GM12878 (cell line): ENCODE measurements around the gene SENP3. TPM values are rescaled to one million over a fixed set of nuclear protein-coding genes. Genes with fewer than 3 reads are reported as not detected.

ENCODE experiments used
- EED ChIP-seq: sonication (generic); IDR thresholded peaks from 2 replicates; pipeline ENCODE4 v1.6.1; 2016; ENCODE audit warnings: antibody characterized with exemption, low read depth
- EP300 ChIP-seq, 2 experiments: fragments of 150-350 bp in 1 of 2; IDR thresholded peaks; 2 replicates each; pipeline ENCODE4 v1.6.1; 2011 to 2012; ENCODE audit warnings: low read depth in 2 of 2, low read length in 2 of 2, borderline replicate concordance in 1 of 2, improper control_type of control experiment in 1 of 2, inconsistent platforms in 1 of 2; ENCODE audit not compliant: control insufficient read depth in 1 of 2
- KLF5 ChIP-seq: fragments of 450-650 bp; IDR thresholded peaks from 2 replicates; pipeline ENCODE4 v1.6.1; 2014; ENCODE audit warnings: mild to moderate bottlenecking; ENCODE audit not compliant: partially characterized antibody
- NFYB ChIP-seq: IDR thresholded peaks from 2 replicates; pipeline ENCODE4 v1.6.1; 2011; ENCODE audit warnings: low read depth, mild to moderate bottlenecking, low read length, improper control_type of control experiment, moderate library complexity; ENCODE audit not compliant: insufficient read depth
- SREBF1 ChIP-seq: IDR thresholded peaks from 2 replicates; pipeline ENCODE4 v1.6.1; 2012; ENCODE audit warnings: mild to moderate bottlenecking, low read length
- polyA plus RNA-seq, 11 experiments: library from polyadenylated mRNA; depleted of rRNA in 4 of 11; unstranded in 6 of 11; stranded (reverse) in 5 of 11; fragments of >200 nt; fragmentation: Nextera tagmentation in 4 of 11; fragmentation: Illumina TruSeq in 1 of 11; extraction: Ambion mirVana in 4 of 11; extraction: Trizol in 1 of 11; gene quantifications; 1 replicate in 1 of 11; 2 replicates in 10 of 11; pipeline versions ENCODE4 v1.2.1 to v1.2.3, GENCODE V29; 2011 to 2016; ENCODE audit warnings: inconsistent platforms in 2 of 11, missing spikeins in 2 of 11, low read depth in 1 of 11
- total RNA-seq, 4 experiments: library from RNA; depleted of rRNA in 3 of 4; stranded (reverse); fragments of >200 nt in 3 of 4; fragmentation: Illumina TruSeq in 1 of 4; extraction: Trizol in 1 of 4; gene quantifications; 2 replicates each; pipeline versions ENCODE4 v1.2.1 to v1.2.3, GENCODE V29; 2013 to 2021
- TF ChIP-seq, protein P1 (sequence below): fragments of 450-650 bp; formaldehyde crosslinking; IDR thresholded peaks from 2 replicates; pipeline ENCODE4 v1.4.0; 2020; ENCODE audit warnings: mild to moderate bottlenecking, moderate library complexity
- TF ChIP-seq, protein P2 (sequence below): fragments of 450-650 bp; IDR thresholded peaks from 2 replicates; pipeline ENCODE4 v1.6.1; 2016; ENCODE audit warnings: mild to moderate bottlenecking
- TF ChIP-seq, protein P3 (sequence below): IDR thresholded peaks from 2 replicates; pipeline ENCODE4 v1.6.1; 2012; ENCODE audit warnings: mild to moderate bottlenecking, low read depth, low read length

SENP3 gene
- total and polyA plus RNA-seq, 10 of the 15 experiments (the other 5 are each of a cell fraction or from before 2014, with no cell fraction given), result 1.8 to 113 (median 72.3) TPM

DNA sequence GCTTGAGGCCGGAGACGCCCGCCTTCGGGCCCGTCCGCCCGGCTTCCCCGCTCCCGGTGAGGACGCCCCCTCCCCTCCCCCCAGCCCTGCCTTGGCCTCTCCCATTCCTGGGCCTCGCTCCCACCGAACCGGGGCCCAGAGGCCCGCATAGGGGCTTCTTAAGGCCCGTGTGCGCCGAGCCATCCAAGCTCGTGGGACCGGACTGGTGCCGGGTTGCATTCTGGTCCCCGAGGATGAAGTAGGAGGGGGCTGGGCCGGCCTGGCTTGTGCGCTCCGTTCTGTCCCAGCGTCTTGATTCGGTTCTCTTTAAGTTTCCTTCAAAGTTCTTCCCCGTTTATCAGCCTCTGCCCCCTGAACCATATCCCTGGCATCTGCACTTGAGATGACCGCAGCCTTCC lies 488 bp downstream of the SENP3 start (continued):
- TF ChIP-seq, protein P1, sequence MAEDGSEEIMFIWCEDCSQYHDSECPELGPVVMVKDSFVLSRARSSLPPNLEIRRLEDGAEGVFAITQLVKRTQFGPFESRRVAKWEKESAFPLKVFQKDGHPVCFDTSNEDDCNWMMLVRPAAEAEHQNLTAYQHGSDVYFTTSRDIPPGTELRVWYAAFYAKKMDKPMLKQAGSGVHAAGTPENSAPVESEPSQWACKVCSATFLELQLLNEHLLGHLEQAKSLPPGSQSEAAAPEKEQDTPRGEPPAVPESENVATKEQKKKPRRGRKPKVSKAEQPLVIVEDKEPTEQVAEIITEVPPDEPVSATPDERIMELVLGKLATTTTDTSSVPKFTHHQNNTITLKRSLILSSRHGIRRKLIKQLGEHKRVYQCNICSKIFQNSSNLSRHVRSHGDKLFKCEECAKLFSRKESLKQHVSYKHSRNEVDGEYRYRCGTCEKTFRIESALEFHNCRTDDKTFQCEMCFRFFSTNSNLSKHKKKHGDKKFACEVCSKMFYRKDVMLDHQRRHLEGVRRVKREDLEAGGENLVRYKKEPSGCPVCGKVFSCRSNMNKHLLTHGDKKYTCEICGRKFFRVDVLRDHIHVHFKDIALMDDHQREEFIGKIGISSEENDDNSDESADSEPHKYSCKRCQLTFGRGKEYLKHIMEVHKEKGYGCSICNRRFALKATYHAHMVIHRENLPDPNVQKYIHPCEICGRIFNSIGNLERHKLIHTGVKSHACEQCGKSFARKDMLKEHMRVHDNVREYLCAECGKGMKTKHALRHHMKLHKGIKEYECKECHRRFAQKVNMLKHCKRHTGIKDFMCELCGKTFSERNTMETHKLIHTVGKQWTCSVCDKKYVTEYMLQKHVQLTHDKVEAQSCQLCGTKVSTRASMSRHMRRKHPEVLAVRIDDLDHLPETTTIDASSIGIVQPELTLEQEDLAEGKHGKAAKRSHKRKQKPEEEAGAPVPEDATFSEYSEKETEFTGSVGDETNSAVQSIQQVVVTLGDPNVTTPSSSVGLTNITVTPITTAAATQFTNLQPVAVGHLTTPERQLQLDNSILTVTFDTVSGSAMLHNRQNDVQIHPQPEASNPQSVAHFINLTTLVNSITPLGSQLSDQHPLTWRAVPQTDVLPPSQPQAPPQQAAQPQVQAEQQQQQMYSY (CRISPR knock-in tag), result no peak
- TF ChIP-seq NFYB (no peak), SREBF1 (no peak), EP300 (IDR thresholded peaks at IDR 0.05; ENCODE audit: borderline replicate concordance in 1 of 2, control insufficient read depth in 1 of 2, low read depth in 2 of 2, low read length in 2 of 2) (no peak), KLF5 (no peak), EED (no peak)
- TF ChIP-seq, protein P2, sequence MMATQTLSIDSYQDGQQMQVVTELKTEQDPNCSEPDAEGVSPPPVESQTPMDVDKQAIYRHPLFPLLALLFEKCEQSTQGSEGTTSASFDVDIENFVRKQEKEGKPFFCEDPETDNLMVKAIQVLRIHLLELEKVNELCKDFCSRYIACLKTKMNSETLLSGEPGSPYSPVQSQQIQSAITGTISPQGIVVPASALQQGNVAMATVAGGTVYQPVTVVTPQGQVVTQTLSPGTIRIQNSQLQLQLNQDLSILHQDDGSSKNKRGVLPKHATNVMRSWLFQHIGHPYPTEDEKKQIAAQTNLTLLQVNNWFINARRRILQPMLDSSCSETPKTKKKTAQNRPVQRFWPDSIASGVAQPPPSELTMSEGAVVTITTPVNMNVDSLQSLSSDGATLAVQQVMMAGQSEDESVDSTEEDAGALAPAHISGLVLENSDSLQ, result no peak
- TF ChIP-seq, protein P3, sequence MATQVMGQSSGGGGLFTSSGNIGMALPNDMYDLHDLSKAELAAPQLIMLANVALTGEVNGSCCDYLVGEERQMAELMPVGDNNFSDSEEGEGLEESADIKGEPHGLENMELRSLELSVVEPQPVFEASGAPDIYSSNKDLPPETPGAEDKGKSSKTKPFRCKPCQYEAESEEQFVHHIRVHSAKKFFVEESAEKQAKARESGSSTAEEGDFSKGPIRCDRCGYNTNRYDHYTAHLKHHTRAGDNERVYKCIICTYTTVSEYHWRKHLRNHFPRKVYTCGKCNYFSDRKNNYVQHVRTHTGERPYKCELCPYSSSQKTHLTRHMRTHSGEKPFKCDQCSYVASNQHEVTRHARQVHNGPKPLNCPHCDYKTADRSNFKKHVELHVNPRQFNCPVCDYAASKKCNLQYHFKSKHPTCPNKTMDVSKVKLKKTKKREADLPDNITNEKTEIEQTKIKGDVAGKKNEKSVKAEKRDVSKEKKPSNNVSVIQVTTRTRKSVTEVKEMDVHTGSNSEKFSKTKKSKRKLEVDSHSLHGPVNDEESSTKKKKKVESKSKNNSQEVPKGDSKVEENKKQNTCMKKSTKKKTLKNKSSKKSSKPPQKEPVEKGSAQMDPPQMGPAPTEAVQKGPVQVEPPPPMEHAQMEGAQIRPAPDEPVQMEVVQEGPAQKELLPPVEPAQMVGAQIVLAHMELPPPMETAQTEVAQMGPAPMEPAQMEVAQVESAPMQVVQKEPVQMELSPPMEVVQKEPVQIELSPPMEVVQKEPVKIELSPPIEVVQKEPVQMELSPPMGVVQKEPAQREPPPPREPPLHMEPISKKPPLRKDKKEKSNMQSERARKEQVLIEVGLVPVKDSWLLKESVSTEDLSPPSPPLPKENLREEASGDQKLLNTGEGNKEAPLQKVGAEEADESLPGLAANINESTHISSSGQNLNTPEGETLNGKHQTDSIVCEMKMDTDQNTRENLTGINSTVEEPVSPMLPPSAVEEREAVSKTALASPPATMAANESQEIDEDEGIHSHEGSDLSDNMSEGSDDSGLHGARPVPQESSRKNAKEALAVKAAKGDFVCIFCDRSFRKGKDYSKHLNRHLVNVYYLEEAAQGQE, result no peak
